CD14-positive monocyte (primary cell): Measurements from ENCODE around the gene ARMH1. TPM values are rescaled to one million over a fixed set of nuclear protein-coding genes. Genes with fewer than 3 reads are reported as not detected.

Source experiments
- DNase-seq, 3 donors: peaks; one replicate each; pipeline ENCODE4 v3.0.0-alpha.2; 2011 to 2022
- H2AFZ ChIP-seq: 2 replicates; pipeline ENCODE4 v1.6.0; 2012; ENCODE audit warnings: mild to moderate bottlenecking, low read depth, low read length, inconsistent platforms; ENCODE audit not compliant: insufficient read depth, poor library complexity, severe bottlenecking
- H3K27ac ChIP-seq, 2 donors: 1 replicate in 1 of 2; 2 replicates in 1 of 2; pipeline ENCODE4 v1.5.1; 2012 to 2013; ENCODE audit warnings: low read length in 2 of 2, control low read depth in 1 of 2, inconsistent platforms in 1 of 2, low read depth in 1 of 2, mild to moderate bottlenecking in 1 of 2
- H3K27me3 ChIP-seq, 2 donors: one replicate each; pipeline versions ENCODE4 v1.6.0 to v1.6.1; 2011 to 2013; ENCODE audit warnings: low read length in 2 of 2; ENCODE audit not compliant: control insufficient read depth in 2 of 2, insufficient read depth in 2 of 2
- H3K36me3 ChIP-seq, 2 donors: replicated peaks in 1 of 2; 1 replicate in 1 of 2; 2 replicates in 1 of 2; pipeline versions ENCODE4 v1.5.1 to v1.6.1; 2012 to 2013; ENCODE audit warnings: low read length in 2 of 2, control low read depth in 1 of 2, inconsistent platforms in 1 of 2, mild to moderate bottlenecking in 1 of 2; ENCODE audit not compliant: insufficient read depth in 2 of 2, control insufficient read depth in 1 of 2
- H3K4me1 ChIP-seq, 2 donors: 1 replicate in 1 of 2; 2 replicates in 1 of 2; pipeline versions ENCODE4 v1.5.1 to v1.6.1; 2012 to 2013; ENCODE audit warnings: low read length in 2 of 2, control low read depth in 1 of 2, inconsistent platforms in 1 of 2, mild to moderate bottlenecking in 1 of 2, moderate library complexity in 1 of 2; ENCODE audit not compliant: insufficient read depth in 2 of 2, control insufficient read depth in 1 of 2
- H3K4me2 ChIP-seq: replicated peaks from 2 replicates; pipeline ENCODE3; 2012; ENCODE audit warnings: low read length, moderate library complexity, mild to moderate bottlenecking; ENCODE audit not compliant: poor library complexity, severe bottlenecking; ENCODE audit errors: extremely low read depth
- H3K4me3 ChIP-seq, 3 experiments: fragments of 200-600 bp in 1 of 3; sonication (generic) in 1 of 3; replicated peaks in 1 of 3; 1 replicate in 2 of 3; 2 replicates in 1 of 3; pipeline ENCODE4 v1.5.1; 2011 to 2013; ENCODE audit warnings: low read length in 3 of 3, mild to moderate bottlenecking in 3 of 3, control low read depth in 2 of 3, low read depth in 2 of 3, inconsistent platforms in 1 of 3, moderate library complexity in 1 of 3
- H3K79me2 ChIP-seq: 2 replicates; pipeline ENCODE4 v1.6.0; 2012; ENCODE audit warnings: mild to moderate bottlenecking, control low read depth, inconsistent platforms, low read length, moderate library complexity; ENCODE audit not compliant: insufficient read depth
- H3K9ac ChIP-seq: 2 replicates; pipeline ENCODE4 v1.6.0; 2017; ENCODE audit warnings: low read length, mild to moderate bottlenecking; ENCODE audit not compliant: insufficient read depth, poor library complexity, severe bottlenecking
- H3K9me3 ChIP-seq, 2 donors: replicated peaks in 1 of 2; 1 replicate in 1 of 2; 2 replicates in 1 of 2; pipeline versions ENCODE4 v1.5.1 to v1.6.1; 2012 to 2013; ENCODE audit warnings: low read length in 2 of 2, control low read depth in 1 of 2; ENCODE audit not compliant: control insufficient read depth in 1 of 2, insufficient read depth in 1 of 2
- H4K20me1 ChIP-seq: 2 replicates; pipeline ENCODE4 v1.6.0; 2012; ENCODE audit warnings: mild to moderate bottlenecking, low read length, control low read depth, moderate library complexity; ENCODE audit not compliant: insufficient read depth
- H3K27ac Mint-ChIP-seq, 7 donors: one replicate each; pipeline ENCODE4 v1.8.0; 2020; ENCODE audit warnings: mild to moderate bottlenecking in 7 of 7, mixed read lengths in 7 of 7, moderate library complexity in 6 of 7, inconsistent platforms in 2 of 7
- H3K27me3 Mint-ChIP-seq, 3 donors: one replicate each; pipeline ENCODE4 v1.8.0; 2021 to 2022; ENCODE audit warnings: low read depth in 3 of 3, mild to moderate bottlenecking in 3 of 3, mixed read lengths in 3 of 3, moderate library complexity in 3 of 3, inconsistent platforms in 1 of 3
- H3K36me3 Mint-ChIP-seq, 2 donors: one replicate each; pipeline ENCODE4 v1.8.0; 2020; ENCODE audit warnings: mixed read lengths in 2 of 2, inconsistent platforms in 1 of 2, mild to moderate bottlenecking in 1 of 2
- H3K4me1 Mint-ChIP-seq: one replicate; pipeline ENCODE4 v1.8.0; 2020; ENCODE audit warnings: mild to moderate bottlenecking, mixed read lengths
- H3K4me3 Mint-ChIP-seq, 2 donors: one replicate each; pipeline ENCODE4 v1.8.0; 2020; ENCODE audit warnings: mild to moderate bottlenecking in 2 of 2, mixed read lengths in 2 of 2, moderate library complexity in 1 of 2
- H3K9me3 Mint-ChIP-seq, 7 donors: one replicate each; pipeline ENCODE4 v1.8.0; 2020 to 2022; ENCODE audit warnings: mixed read lengths in 7 of 7, mild to moderate bottlenecking in 6 of 7, moderate library complexity in 6 of 7, inconsistent platforms in 2 of 7
- WGBS: methylation state at CpG from one replicate; pipeline ENCODE4 v1.1.5; 2013; ENCODE audit warnings: missing lambda C conversion rate; ENCODE audit not compliant: insufficient coverage; 5-methylcytosine and 5-hydroxymethylcytosine counted together
- intact Hi-C, 2 donors: fragments of 100-400 bp; cut with micrococcal nuclease; formaldehyde crosslinking; loops; one replicate each; pipeline versions ENCODE4 v1.15.0 to v1.15.1; 2023
- polyA plus RNA-seq, 3 donors: library from polyadenylated mRNA; depleted of rRNA in 1 of 3; unstranded in 2 of 3; stranded (reverse) in 1 of 3; fragments of 300-500 nt in 2 of 3; fragments of >200 nt in 1 of 3; fragmentation: Illumina TruSeq in 2 of 3; gene quantifications; 1 replicate in 2 of 3; 2 replicates in 1 of 3; pipeline ENCODE4 v1.2.3, GENCODE V29; 2012 to 2021
- TF ChIP-seq, protein P1 (sequence below): fragments of 200-600 bp; IDR thresholded peaks from one replicate; pipeline ENCODE4 v1.8.0; 2022; ENCODE audit warnings: antibody characterized with exemption, mild to moderate bottlenecking

Gene ARMH1
- polyA plus RNA-seq, 3 donors: 14.7 to 209 (median 15.8) TPM

DNA sequence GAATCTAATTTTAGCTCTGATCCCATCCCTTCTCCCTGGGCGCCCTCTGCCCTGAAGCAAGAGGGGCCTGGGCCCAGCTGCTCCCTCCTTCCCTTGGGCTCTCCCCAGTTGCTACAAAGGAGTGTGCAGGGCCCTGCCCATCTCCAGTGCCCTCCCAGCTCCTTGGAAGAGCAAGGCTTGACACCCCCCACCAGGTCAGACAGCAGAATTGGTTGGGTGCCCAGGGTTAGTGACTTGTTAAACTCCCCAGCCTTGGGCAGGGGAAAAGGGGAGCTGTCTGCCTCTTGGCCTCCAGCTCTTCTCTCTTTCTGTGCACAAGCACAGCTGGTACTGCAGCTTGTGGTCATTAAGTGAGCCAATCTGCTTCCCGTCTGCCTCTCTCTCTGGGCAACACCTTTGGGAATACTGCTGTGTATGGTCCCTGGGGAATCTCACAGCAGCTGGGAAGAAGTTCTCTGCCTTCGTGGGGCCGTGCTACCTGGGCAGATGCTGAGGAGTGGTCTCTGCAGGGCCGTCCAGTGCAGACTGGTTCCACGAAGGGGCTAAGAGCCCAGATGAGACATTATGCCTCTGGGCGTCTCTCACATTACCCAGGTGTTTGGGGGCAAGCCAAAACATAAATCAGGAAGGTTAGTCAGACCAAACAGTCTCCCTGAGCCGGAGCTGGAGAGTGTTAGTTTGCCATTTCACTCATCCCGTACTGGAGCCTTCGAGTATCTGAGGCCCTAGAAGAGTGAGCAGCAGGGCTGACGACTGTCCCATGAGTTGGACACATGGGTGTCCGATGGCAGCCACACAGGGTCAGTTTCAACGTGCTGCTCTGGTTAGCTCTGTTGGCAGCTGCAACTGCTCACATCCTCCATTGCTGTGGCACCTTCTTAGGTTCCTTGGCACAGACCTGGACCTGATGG is 37.6 kb upstream of the ARMH1 start:
- intact Hi-C loops: no loop called here
- H3K9me3 Mint-ChIP-seq: no peaks in the 10 kb centered on the region
- no peak overlapping the region for H3K4me3 Mint-ChIP-seq
- Histone ChIP-seq H3K27ac (no peak overlapping the region), H3K9ac (no peak overlapping the region), H3K4me3 (no peak overlapping the region), H3K4me2 (no peak overlapping the region), H4K20me1 (peaks cover 94% of the 10 kb centered on the region), H3K79me2 (peaks cover 64% of the 10 kb centered on the region), H3K9me3 (no peaks in the 10 kb centered on the region), H3K36me3 (peaks cover 87 to 92% of the 10 kb centered on the region in 2 donors), H3K27me3 (no peaks in the 10 kb centered on the region), H2AFZ (no peak overlapping the region), H3K4me1 (peaks cover 16 to 23% of the 10 kb centered on the region in 2 donors)
- WGBS: 97% methylated on average over 13 of the region's 13 CpGs
- H3K27ac Mint-ChIP-seq: peak overlapping the region in 1 of 7 donors; percentile 59
- H3K27me3 Mint-ChIP-seq: no peaks in the 10 kb centered on the region
- DNase-seq: no peak
- peaks cover 75 to 91% of the 10 kb centered on the region in 2 donors for H3K36me3 Mint-ChIP-seq
- TF ChIP-seq, protein P1, sequence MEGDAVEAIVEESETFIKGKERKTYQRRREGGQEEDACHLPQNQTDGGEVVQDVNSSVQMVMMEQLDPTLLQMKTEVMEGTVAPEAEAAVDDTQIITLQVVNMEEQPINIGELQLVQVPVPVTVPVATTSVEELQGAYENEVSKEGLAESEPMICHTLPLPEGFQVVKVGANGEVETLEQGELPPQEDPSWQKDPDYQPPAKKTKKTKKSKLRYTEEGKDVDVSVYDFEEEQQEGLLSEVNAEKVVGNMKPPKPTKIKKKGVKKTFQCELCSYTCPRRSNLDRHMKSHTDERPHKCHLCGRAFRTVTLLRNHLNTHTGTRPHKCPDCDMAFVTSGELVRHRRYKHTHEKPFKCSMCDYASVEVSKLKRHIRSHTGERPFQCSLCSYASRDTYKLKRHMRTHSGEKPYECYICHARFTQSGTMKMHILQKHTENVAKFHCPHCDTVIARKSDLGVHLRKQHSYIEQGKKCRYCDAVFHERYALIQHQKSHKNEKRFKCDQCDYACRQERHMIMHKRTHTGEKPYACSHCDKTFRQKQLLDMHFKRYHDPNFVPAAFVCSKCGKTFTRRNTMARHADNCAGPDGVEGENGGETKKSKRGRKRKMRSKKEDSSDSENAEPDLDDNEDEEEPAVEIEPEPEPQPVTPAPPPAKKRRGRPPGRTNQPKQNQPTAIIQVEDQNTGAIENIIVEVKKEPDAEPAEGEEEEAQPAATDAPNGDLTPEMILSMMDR: no peak
- H3K4me1 Mint-ChIP-seq: peaks cover 22% of the 10 kb centered on the region

DNA sequence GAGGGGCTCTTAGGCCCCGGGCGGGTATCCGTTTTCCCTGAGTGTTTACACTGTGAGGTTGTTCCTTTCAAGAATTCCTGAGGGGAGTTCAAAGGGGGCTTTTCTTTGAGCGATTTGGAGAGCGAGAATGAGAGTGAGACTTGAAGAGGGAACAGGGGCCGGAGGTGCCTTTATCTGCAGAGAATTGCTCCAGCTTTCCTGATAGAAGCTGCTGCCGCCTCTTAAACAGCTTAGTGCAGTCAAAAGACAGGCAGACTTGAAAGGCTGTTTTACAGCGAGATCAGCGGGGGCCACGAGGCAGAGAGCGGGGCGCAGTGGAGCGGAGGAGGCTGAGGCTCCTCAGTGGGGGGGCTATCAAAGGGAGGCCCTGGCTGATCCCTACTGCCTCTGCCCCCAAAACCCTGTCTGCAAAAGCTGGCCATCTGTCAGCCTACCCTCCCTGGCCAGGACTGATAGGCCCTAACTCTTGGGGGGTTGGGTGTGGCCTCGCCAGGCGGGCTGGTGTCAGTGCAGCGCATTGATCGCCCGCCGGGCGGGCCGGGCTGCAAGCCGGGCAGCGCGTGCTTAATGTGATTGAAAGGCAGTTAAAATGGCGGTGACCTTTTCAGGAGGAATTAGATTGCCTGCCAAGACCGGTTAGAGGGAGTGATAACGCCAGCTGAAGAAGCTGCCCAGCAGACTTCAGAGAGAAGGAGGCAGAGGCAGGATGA is 36.7 kb upstream of the ARMH1 start:
- Mint-ChIP-seq H3K36me3 (peaks cover 84 to 100% of the 10 kb centered on the region in 2 donors), H3K27ac (no peak overlapping the region), H3K4me3 (no peak overlapping the region), H3K27me3 (no peaks in the 10 kb centered on the region), H3K4me1 (peaks cover 17% of the 10 kb centered on the region), H3K9me3 (no peaks in the 10 kb centered on the region)
- no peaks in the 10 kb centered on the region for H3K27me3 ChIP-seq
- DNase-seq: no peak
- H3K4me3 ChIP-seq: no peak overlapping the region
- TF ChIP-seq, protein P1: no peak
- peaks cover 65% of the 10 kb centered on the region for H3K79me2 ChIP-seq
- peaks cover 11 to 17% of the 10 kb centered on the region in 2 donors for H3K4me1 ChIP-seq
- 97% methylated on average over 23 of the region's 27 CpGs for WGBS
- intact Hi-C loops: no loop called here
- peaks cover 99% of the 10 kb centered on the region for H4K20me1 ChIP-seq
- H3K9ac ChIP-seq: no peak overlapping the region
- no peak overlapping the region for H3K27ac ChIP-seq
- H2AFZ ChIP-seq: no peak overlapping the region
- H3K9me3 ChIP-seq: no peaks in the 10 kb centered on the region
- no peak overlapping the region for H3K4me2 ChIP-seq
- peaks cover 96 to 100% of the 10 kb centered on the region in 2 donors for H3K36me3 ChIP-seq
